Measurements from ENCODE around the gene DCBLD1.

GRCh38 chr6:117553142-117553541, 70.7 kb downstream of the DCBLD1 start:
- TF ChIP-seq CTCF (IDR thresholded peaks at IDR 0.05) (no peak), ZFX (IDR thresholded peaks at IDR 0.05; ENCODE audit: borderline replicate concordance) (no peak)
